SHP77 (cell line): ENCODE data around the gene DTNA.
A peak's percentile ranks its signal among the peaks of the same experiment; 100 is the strongest.
"Not testable (repeated sequence)": the region's sequence is repeated elsewhere in the genome, so short reads cannot be mapped to it uniquely, and the experiment has no call there.

Experiments
- DNase-seq, 2 experiments: peaks; one replicate each; lab custom pipeline; 2025; lab: John Stamatoyannopoulos, UW

Gene DTNA

GRCh38 chr18:34709750-34710441 lies at the start of gene DTNA:
Gene DTNA, plus strand, starts transcription at chr18:34710298. Its CDS starts 45,679 bp downstream, at chr18:34755977.
- peak; percentile 61 to 70 for DNase-seq

DNA sequence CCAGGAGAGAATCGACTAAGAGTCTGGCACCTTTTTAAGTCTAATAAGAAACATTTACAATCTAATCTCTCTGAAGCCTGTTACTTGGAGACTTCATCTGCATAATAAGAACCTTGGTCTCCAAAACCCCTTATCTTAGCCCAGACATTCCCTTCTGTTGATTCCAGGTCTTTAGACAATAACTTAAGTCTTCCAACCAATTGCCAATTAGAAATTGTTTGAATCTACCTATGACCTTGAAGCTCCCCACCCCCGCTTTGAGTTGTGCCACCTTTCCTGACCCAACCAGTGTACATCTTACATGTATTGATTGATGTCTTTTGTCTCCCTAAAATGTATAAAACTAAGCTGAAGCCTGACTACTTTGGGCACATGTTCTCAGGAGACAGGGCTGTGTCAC lies 49.5 kb upstream of the DTNA start:
- DNase-seq = no peak

DNA sequence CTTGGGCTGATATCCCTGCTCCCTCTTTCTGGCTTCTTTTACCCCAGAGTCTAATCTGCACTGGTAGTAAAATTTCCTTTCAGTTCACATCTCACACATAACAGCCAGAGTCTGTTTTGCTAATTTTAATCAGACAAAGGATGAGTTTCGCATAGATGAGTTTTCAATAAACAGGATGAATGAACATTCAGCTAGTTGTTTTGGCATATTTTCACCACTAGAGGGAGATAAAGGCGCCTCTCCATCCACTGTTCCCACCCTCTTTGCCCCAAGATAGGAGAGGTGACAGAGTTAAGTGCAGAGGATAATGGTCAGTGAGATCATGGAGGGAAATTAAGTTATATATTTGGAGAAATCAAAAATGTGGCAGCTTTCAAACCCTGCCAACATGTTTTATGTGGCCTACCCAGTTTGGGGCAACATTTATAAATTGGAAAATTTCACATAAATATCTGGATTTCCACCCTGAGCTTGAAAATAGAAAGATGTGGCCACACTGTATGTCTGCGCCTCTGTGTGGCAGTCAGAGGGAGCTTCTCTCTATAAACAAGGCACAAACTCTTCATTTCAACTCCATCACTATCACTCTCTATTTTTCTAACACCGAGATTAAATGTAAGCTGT lies 48.5 kb upstream of the DTNA start:
- peak; percentile 21 to 36 for DNase-seq

DNA sequence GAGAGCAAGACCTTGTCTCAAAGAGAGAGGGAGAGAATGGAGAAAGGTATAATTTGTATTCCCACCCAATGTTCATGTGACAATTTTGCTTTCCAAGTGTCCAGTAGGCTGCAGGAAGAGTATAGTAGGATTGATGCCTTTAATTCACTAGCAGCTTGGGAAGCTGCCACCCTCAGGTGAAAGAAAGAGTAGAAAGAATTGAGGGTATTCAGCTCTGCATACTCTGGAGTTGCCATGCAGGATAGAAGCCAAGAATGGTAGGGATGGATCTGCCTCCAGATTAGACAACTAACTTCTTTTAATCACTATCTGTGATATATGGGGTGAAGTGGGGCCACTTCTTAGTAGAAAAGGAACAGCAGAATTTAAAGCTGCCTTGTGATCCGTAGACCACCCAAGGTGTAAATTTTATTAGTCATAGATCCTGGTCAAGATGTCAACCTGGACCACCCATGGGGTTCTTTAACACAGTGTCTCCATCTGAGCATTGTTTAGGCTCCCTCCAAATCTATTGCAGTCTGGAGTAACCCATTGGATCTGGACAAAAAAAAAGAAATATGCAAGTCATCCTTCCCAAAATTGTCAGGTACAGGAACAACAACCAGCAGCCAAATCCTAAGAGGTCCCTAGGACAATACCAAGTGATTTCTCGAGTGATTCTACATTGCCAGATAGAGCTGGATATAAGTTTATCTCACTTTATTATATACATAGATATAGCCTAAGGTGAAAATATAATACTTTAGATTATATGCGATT lies 33.1 kb upstream of the DTNA start:
- no peak for DNase-seq

- DNase-seq = not testable (repeated sequence)
Measured at GRCh38 chr18:34689750-34690149, 20.3 kb upstream of the DTNA start.

DNA sequence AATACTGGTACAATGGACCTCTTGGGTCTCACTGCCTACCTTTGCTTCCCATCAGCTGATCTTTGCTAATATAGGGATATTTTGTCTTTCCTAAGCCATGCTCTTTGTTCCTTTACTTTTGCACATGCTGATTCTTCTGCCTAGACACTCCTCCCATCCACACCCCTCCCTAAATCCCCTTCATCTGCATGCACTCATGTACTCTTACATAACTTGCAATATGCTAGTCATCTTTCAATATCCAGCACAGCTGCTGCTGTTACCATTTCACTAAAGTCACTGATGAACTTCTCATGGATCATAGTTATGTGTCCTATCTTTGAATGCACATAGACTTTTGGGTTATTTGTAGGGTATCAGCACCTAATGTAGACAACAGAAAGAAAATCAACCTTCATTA lies 18.5 kb upstream of the DTNA start:
- DNase-seq = no peak

DNA sequence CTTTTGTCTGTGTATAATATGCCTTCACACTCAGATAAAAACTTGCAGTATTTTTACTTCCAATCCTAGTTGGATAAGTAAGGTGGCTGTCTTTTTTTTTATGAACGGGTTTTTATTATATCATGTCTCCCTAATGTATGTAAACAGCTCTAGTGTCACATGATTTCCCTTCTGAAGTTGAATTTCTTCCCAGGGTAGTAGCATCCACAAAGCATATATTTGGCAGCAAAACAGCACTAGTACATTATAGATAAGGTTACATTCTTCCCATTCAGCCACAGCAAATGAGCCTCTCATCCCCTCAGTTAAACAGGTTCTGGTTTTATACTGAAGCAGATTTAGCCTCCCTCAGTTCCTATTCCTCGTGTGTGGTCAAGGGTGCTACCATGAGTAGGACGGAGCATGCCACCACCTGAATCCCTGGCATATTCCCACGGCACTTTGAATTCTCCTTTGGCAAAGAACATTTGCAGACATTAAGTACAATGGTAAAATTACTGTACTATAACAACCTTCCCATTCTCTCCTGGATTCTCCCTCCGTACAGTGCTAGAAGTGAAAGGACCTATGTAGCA lies 15.4 kb upstream of the DTNA start:
- DNase-seq = no peak

DNA sequence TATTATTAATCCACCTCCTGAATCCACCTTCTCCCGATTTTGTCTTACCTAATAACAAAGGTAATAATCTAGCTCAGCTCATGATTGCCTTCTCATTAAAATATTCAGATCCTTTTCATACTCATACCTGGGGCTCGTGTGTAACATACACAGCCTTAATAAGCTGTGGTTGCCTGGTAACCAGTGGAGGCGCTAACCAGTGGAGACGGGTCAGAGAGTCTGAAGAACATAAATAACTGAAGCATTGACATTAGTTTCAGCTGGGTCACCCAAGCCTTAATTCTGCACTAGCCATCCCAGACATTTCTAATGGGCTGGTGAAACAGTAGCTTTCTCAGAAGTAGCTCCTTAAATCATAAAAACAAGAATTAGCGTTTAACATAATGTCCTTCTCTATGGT lies 14.8 kb upstream of the DTNA start:
- peak; percentile 61 to 64 for DNase-seq

DNA sequence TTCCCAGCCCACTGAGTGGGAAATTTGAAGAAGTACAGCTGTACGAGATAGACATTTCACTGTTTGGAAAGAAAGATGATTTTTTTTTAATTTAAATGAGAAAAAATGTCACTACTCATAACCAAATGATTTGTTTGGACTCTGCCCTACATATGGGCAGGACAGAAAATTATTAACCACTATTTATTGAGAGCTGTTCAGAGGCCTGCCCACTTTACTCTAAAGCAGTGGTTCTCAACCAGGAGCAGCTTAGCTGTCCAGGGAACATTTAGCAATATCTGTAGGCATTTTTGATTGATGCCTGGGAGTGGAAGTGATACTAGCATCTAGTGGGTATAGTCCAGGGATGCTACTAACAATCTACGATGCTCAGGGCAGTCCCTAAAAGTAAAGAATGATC lies 13.4 kb upstream of the DTNA start:
- DNase-seq = no peak

- DNase-seq = peak; percentile 21 to 29
Measured at GRCh38 chr18:34697233-34697632, 12.9 kb upstream of the DTNA start.

DNA sequence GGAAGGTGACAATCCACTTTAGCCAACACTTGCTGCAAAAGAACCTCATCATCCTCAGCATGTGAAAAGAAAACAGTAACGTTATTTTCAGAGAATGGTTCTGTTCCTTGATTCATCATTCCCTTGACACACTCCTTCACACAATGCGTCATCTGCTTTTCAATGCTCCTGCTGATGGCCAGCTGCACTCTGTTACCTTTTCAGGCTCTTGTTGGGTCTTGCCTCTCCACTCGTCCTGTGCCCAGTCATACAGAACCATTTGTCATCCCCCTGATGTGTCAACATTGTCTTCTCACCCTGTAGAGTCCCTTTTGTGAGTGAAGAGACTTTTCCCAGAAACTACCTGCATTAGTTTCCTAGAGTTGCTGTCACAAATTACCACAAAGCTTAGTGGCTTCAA lies 12.2 kb upstream of the DTNA start:
- peak; percentile 87 to 88 for DNase-seq

GRCh38 chr18:34701911-34702310 lies 8.2 kb upstream of the DTNA start:
- DNase-seq = no peak

DNA sequence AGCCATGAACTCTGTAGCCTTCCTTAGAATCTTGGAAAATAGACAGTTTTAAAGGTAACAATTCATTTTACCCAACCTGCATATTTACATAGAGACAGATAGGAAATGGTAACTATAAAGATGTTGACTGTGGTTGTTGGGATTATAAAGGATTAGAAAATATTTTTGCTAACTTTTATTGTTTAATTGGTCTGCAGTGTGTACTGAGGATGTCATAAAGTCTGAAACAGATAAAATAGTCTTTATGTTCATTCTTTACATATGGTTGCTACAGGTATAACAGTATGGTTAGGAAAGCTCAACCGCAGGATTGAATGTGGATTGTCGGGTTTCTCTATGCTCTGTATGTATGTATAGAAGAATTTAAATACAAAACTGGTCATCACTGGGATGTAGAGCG lies 7.3 kb upstream of the DTNA start:
- no peak for DNase-seq

DNA sequence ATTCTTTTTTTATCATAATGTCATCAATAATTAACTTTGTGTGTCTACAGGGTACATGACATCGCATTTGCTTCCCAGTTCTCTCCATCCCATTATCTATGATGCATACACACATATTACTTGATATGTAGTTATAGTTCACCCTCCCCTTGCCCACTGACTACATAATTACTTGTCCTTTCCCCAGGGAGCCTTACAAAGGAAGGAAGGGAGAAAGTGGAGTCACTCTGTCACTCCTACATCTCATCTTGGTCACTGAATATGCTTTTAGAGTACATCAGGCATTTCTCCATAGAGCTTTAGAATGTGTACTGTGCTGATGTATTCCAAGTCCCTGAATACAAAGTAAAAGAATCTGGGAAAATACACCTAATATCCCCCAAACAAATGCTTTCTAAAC lies 6.0 kb upstream of the DTNA start:
- no peak for DNase-seq

DNA sequence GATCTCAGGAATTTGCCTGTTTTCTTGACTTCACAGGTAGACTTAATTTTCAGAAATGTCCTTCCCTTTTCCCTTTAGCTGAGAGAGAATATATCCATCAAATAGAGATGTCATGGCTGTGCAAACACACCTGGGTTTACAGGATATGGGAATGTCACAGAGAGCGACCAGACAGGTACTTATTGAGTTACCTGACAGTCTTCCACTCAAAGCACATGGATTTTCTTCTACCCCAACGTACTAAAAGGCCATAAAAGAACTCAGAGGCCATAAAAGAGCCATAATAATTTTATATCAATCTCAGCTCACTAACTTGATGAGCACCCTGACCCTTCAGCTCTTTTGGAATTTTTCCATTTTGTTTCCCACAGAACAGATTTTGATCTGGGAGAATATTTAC lies 5.3 kb upstream of the DTNA start:
- peak; percentile 19 to 22 for DNase-seq

- peak; percentile 36 to 59 for DNase-seq
Measured at GRCh38 chr18:34707670-34708069, 2.4 kb upstream of the DTNA start.

DNA sequence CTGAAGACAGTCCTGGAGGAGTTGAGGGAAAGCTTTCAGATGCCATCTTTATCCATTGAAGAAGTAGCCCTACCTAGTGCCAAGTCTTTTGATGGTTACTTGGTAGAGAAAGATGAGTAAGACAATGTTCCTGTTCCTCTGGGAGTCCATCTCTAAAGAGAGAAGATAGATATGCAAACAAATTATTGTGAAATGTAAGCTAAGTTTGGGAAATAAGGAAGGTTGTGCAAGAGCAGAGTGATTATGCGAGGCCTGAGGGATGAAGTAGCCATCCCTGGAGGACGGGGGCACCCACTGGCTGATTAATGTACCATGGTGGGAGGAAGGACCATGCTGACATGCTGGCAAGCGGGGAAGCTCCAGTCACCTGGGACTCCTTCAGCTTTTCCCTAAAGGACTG lies 994 bp upstream of the DTNA start:
- DNase-seq = no peak

DNA sequence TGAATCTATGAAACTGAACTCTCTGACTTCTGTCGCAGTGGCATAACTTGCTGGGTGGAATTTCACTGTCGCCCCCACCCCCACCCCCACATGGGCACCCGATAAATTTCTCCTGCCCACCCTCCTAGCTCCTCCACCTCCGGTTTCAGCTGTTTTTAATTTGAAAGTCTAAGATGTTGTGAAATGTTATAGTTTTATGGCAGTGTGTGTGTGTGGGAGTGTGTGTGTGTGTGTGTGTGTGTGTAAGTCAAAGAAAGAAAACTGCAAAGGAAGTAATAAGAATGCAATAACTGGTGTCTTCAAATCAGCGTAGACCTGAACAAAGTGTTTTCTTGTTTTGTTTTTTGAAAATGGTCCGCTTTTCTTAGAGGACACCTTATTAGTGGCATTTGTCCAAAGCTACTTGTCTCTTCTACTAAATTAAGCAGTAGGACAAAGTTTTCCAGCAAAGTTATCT lies 388 bp downstream of the DTNA start:
- DNase-seq = no peak

DNA sequence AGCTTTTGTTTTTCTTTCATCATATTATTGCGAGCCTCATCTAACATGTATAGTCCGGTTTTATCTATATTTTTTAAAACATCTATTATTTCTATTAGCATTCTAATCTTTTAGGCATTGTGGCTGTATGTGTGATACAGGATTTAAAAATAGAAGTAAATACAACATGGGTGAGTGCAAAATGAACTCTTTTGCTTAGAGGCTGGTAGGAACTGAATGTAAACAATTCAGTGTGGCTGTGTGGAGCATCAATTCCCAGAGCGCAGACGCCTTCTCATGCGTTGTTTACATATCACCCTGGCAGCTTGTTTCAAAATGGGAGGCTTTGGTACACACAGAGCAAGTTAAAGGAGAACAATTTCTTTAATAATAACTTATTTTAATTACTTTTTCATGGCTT lies 836 bp downstream of the DTNA start:
- DNase-seq = peak; percentile 65 to 75

DNA sequence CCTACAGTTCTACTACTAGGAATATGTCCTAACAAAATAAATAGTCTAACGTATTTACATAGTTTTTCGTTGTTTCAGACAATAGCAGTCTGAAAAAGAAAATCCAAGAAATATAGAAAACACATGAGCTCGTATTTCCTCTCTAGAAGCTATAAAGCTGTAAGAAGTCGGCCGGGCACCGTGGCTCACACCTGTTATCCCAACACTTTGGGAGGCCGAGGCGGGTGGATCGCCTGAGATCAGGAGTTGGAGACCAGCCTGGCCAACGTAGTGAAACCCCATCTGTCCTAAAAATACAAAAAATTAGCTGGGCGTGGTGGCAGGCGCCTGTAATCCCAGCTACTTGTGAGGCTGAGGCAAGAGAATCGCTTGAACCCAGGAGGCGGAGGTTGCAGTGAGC lies 6.0 kb downstream of the DTNA start:
- DNase-seq = not testable (repeated sequence)

DNA sequence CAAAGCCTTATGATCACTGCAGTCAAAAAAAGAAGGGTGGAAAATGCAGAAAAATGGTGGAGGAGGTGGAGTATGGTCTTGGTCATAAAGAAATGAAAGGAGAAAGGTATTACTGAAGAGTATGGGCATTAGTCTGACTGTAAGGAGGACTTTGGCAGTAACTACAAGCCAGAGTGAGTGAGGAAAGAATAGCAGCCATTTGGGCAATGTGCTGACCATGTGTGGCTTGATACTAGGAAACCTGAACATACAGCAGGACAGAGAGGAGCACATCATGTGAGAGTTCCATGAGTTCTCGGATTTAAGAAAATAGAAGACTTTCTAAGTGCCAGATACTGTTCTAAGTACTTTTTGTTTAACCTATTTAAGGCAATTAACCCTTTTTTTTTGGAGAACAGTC lies 8.5 kb downstream of the DTNA start:
- DNase-seq = no peak

- DNase-seq = no peak
Measured at GRCh38 chr18:34720220-34720619, 10.1 kb downstream of the DTNA start.

- no peak for DNase-seq
Measured at GRCh38 chr18:34723143-34723542, 13.0 kb downstream of the DTNA start.
